Activated naive CD8-positive, alpha-beta T cell treated with anti-CD3 and anti-CD28 coated beads, Interleukin-2, amount 10 ng/mL, durations not matched to agents 7 days and 5 days (primary cell): ENCODE data around the gene SPATS2. TPM values are rescaled to one million over a fixed set of nuclear protein-coding genes. Genes with fewer than 3 reads are reported as not detected.
"Not testable (repeated sequence)": the region's sequence is repeated elsewhere in the genome, so short reads cannot be mapped to it uniquely, and the experiment has no call there.

Experiments used
- ATAC-seq: fragments of 150-1000 bp; cut with Tn5 transposase; one replicate; pipeline ENCODE4 v1.10.0; 2021; ENCODE audit warnings: low read depth, moderate library complexity
- POLR2A ChIA-PET: fragments of 350-600 bp; sonication (Branson Sonifier 250); formaldehyde crosslinking; loops from one replicate; lab custom pipeline; 2021; ENCODE audit warnings: antibody characterized with exemption; lab: Charles Lee
- DNase-seq: peaks from one replicate; pipeline ENCODE4 v3.0.0; 2021
- H3K27ac Mint-ChIP-seq: one replicate; pipeline ENCODE4 v1.8.0; 2022; ENCODE audit warnings: mild to moderate bottlenecking, mixed read lengths
- H3K27me3 Mint-ChIP-seq: one replicate; pipeline ENCODE4 v1.8.0; 2022; ENCODE audit warnings: mild to moderate bottlenecking, moderate library complexity, mixed read lengths
- H3K36me3 Mint-ChIP-seq: one replicate; pipeline ENCODE4 v1.8.0; 2021; ENCODE audit warnings: mild to moderate bottlenecking, mixed read lengths
- H3K4me1 Mint-ChIP-seq: one replicate; pipeline ENCODE4 v1.8.0; 2021; ENCODE audit warnings: mixed read lengths
- H3K4me3 Mint-ChIP-seq: one replicate; pipeline ENCODE4 v1.8.0; 2022; ENCODE audit warnings: mild to moderate bottlenecking, moderate library complexity, mixed read lengths
- H3K9me3 Mint-ChIP-seq: one replicate; pipeline ENCODE4 v1.8.0; 2021; ENCODE audit warnings: mixed read lengths
- total RNA-seq, 2 experiments: library from RNA; stranded (reverse); gene quantifications; one replicate each; pipeline ENCODE4 v1.2.3, GENCODE V29; 2021

SPATS2 gene
- total RNA-seq, 2 experiments from 2014 or later = 12.1 to 13.3 TPM

GRCh38 chr12:49366652-49367380, 446 bp upstream of the SPATS2 start:
- peak; percentile 83 for ATAC-seq
- peak overlapping the region; percentile 97 for H3K27ac Mint-ChIP-seq

GRCh38 chr12:49368240-49368600, 958 bp downstream of the SPATS2 start:
- ATAC-seq (no peak), DNase-seq (no peak)
- Mint-ChIP-seq H3K4me1 (peaks cover 28% of the 10 kb centered on the region), H3K27me3 (peaks cover 2% of the 10 kb centered on the region), H3K4me3 (peak overlapping the region; percentile 90), H3K27ac (peak overlapping the region; percentile 97), H3K36me3 (peaks cover 9% of the 10 kb centered on the region), H3K9me3 (no peaks in the 10 kb centered on the region)
- POLR2A ChIA-PET = interaction anchor here (2.1 kb wide), 1 partner anchor 146 kb away, joined by 13 read pairs; no protein-coding TSS in a partner anchor

More at GRCh38 chr12:49366652-49367380, 446 bp upstream of the SPATS2 start:
- peak; percentile 92 for DNase-seq
- POLR2A ChIA-PET = interaction anchor here (0.6 to 2.6 kb wide), 23 partner anchors 8 to 476 kb away, joined by 3 to 18 read pairs (median 4); partner anchors contain the start of genes BCDIN3D, DNAJC22, MCRS1 and TROAP
- peaks cover 7% of the 10 kb centered on the region for H3K36me3 Mint-ChIP-seq
- H3K9me3 Mint-ChIP-seq = no peaks in the 10 kb centered on the region
- H3K4me1 Mint-ChIP-seq = peaks cover 26% of the 10 kb centered on the region
- peaks cover 2% of the 10 kb centered on the region for H3K27me3 Mint-ChIP-seq
- peak overlapping the region; percentile 90 for H3K4me3 Mint-ChIP-seq

- no peak for ATAC-seq
- H3K27ac Mint-ChIP-seq = peak overlapping the region; percentile 12
- no peaks in the 10 kb centered on the region for H3K9me3 Mint-ChIP-seq
- DNase-seq = no peak
- H3K36me3 Mint-ChIP-seq = peaks cover 9% of the 10 kb centered on the region
- POLR2A ChIA-PET = interaction anchor here (0.6 to 1.0 kb wide), 3 partner anchors 10 to 555 kb away, joined by 3 to 4 read pairs (median 3); no protein-coding TSS in a partner anchor
- peak overlapping the region; percentile 52 for H3K4me3 Mint-ChIP-seq
- peaks cover 28% of the 10 kb centered on the region for H3K4me1 Mint-ChIP-seq
- H3K27me3 Mint-ChIP-seq = no peaks in the 10 kb centered on the region
Observed at GRCh38 chr12:49369411-49370145, 2.3 kb downstream of the SPATS2 start.

- no peaks in the 10 kb centered on the region for H3K9me3 Mint-ChIP-seq
- peaks cover 28% of the 10 kb centered on the region for H3K4me1 Mint-ChIP-seq
- ATAC-seq (no peak), DNase-seq (no peak)
- peaks cover 9% of the 10 kb centered on the region for H3K36me3 Mint-ChIP-seq
- no peaks in the 10 kb centered on the region for H3K27me3 Mint-ChIP-seq
- POLR2A ChIA-PET = no interaction called here
- no peak overlapping the region for H3K27ac Mint-ChIP-seq
- no peak overlapping the region for H3K4me3 Mint-ChIP-seq
Observed at GRCh38 chr12:49370539-49370938, 3.3 kb downstream of the SPATS2 start.

GRCh38 chr12:49375406-49375805, 8.1 kb downstream of the SPATS2 start:
- POLR2A ChIA-PET = interaction anchor here (0.5 to 1.2 kb wide), 2 partner anchors 8 to 89 kb away, joined by 5 to 6 read pairs; partner anchors contain the start of gene SPATS2
- Mint-ChIP-seq H3K27ac (no peak overlapping the region), H3K4me3 (no peak overlapping the region), H3K4me1 (peaks cover 8% of the 10 kb centered on the region), H3K36me3 (peaks cover 9% of the 10 kb centered on the region), H3K27me3 (no peaks in the 10 kb centered on the region), H3K9me3 (no peaks in the 10 kb centered on the region)
- DNase-seq (no peak), ATAC-seq (no peak)

GRCh38 chr12:49377386-49377785, 10.1 kb downstream of the SPATS2 start:
- DNase-seq = no peak
- peaks cover 6% of the 10 kb centered on the region for H3K4me1 Mint-ChIP-seq
- POLR2A ChIA-PET = interaction anchor here (0.6 to 1.6 kb wide), 2 partner anchors 10 to 76 kb away, joined by 5 to 6 read pairs; partner anchors contain the start of gene SPATS2
- H3K36me3 Mint-ChIP-seq = peaks cover 2% of the 10 kb centered on the region
- H3K27ac Mint-ChIP-seq = no peak overlapping the region
- H3K27me3 Mint-ChIP-seq = no peaks in the 10 kb centered on the region
- H3K9me3 Mint-ChIP-seq = no peaks in the 10 kb centered on the region
- no peak overlapping the region for H3K4me3 Mint-ChIP-seq
- no peak for ATAC-seq

- H3K27me3 Mint-ChIP-seq, H3K4me3 Mint-ChIP-seq, ATAC-seq, H3K27ac Mint-ChIP-seq, H3K9me3 Mint-ChIP-seq, H3K36me3 Mint-ChIP-seq, DNase-seq, H3K4me1 Mint-ChIP-seq, POLR2A ChIA-PET: not testable (repeated sequence)
Observed at GRCh38 chr12:49380184-49380583, 12.9 kb downstream of the SPATS2 start.

- Mint-ChIP-seq H3K27me3 (peaks cover 1% of the 10 kb centered on the region), H3K4me1 (peaks cover 4% of the 10 kb centered on the region), H3K9me3 (no peaks in the 10 kb centered on the region), H3K36me3 (peaks cover 8% of the 10 kb centered on the region), H3K4me3 (peak overlapping the region; percentile 12), H3K27ac (no peak overlapping the region)
- ATAC-seq (peak; percentile 95), DNase-seq (peak; percentile 67)
- POLR2A ChIA-PET = interaction anchor here (0.6 kb wide), 1 partner anchor 16 kb away, joined by 3 read pairs; no protein-coding TSS in a partner anchor
Observed at GRCh38 chr12:49388682-49389386, 21.6 kb downstream of the SPATS2 start.

GRCh38 chr12:49389387-49389703, 22.1 kb downstream of the SPATS2 start:
- POLR2A ChIA-PET = no interaction called here
- Mint-ChIP-seq H3K27ac (no peak overlapping the region), H3K36me3 (peaks cover 7% of the 10 kb centered on the region), H3K9me3 (no peaks in the 10 kb centered on the region), H3K27me3 (peaks cover 1% of the 10 kb centered on the region), H3K4me1 (peaks cover 4% of the 10 kb centered on the region), H3K4me3 (peak overlapping the region; percentile 12)
- no peak for ATAC-seq
- DNase-seq = no peak

GRCh38 chr12:49397000-49397399, 29.7 kb downstream of the SPATS2 start:
- ATAC-seq (no peak), DNase-seq (no peak)
- no peaks in the 10 kb centered on the region for H3K9me3 Mint-ChIP-seq
- POLR2A ChIA-PET = no interaction called here
- H3K27me3 Mint-ChIP-seq = peaks cover 5% of the 10 kb centered on the region
- no peak overlapping the region for H3K27ac Mint-ChIP-seq
- H3K4me1 Mint-ChIP-seq = peaks cover 4% of the 10 kb centered on the region
- no peak overlapping the region for H3K4me3 Mint-ChIP-seq
- H3K36me3 Mint-ChIP-seq = no peaks in the 10 kb centered on the region

GRCh38 chr12:49400304-49400703, 33.0 kb downstream of the SPATS2 start:
- POLR2A ChIA-PET = interaction anchor here (1.0 kb wide), 1 partner anchor 33 kb away, joined by 3 read pairs; the partner anchor contains the start of gene SPATS2
- Mint-ChIP-seq H3K9me3 (no peaks in the 10 kb centered on the region), H3K27ac (no peak overlapping the region), H3K36me3 (no peaks in the 10 kb centered on the region), H3K4me1 (peaks cover 9% of the 10 kb centered on the region), H3K27me3 (peaks cover 5% of the 10 kb centered on the region), H3K4me3 (no peak overlapping the region)
- no peak for DNase-seq
- ATAC-seq = no peak

GRCh38 chr12:49403971-49404450, 36.7 kb downstream of the SPATS2 start:
- DNase-seq (no peak), ATAC-seq (peak; percentile 45)
- POLR2A ChIA-PET = no interaction called here
- Mint-ChIP-seq H3K27ac (no peak overlapping the region), H3K36me3 (peaks cover 1% of the 10 kb centered on the region), H3K9me3 (no peaks in the 10 kb centered on the region), H3K4me1 (peaks cover 5% of the 10 kb centered on the region), H3K27me3 (peaks cover 5% of the 10 kb centered on the region), H3K4me3 (no peak overlapping the region)

GRCh38 chr12:49404956-49405355, 37.7 kb downstream of the SPATS2 start:
- H3K4me1 Mint-ChIP-seq = peaks cover 5% of the 10 kb centered on the region
- no peak for ATAC-seq
- no peak overlapping the region for H3K4me3 Mint-ChIP-seq
- no peaks in the 10 kb centered on the region for H3K9me3 Mint-ChIP-seq
- no peak for DNase-seq
- H3K27me3 Mint-ChIP-seq = peaks cover 5% of the 10 kb centered on the region
- POLR2A ChIA-PET = no interaction called here
- H3K36me3 Mint-ChIP-seq = peaks cover 1% of the 10 kb centered on the region
- no peak overlapping the region for H3K27ac Mint-ChIP-seq
